OCI-LY3 (cell line): Measurements from ENCODE around the gene TUBA1C.

Experiments
- EZH2phosphoT487 ChIP-seq: fragments of 200-600 bp; shearing (Covaris generic); IDR thresholded peaks from 2 replicates; pipeline ENCODE4 v1.6.1; 2018; ENCODE audit warnings: antibody characterized with exemption, mixed run types, low read depth
- TF ChIP-seq, protein P1 (sequence below): fragments of 200-600, 300-600 bp; sonication (generic); IDR thresholded peaks from 2 replicates; pipeline ENCODE4 v1.5.1; 2014; ENCODE audit warnings: antibody characterized with exemption, low read length, low read depth

GRCh38 chr12:49223122-49223521 lies 41.8 kb upstream of the TUBA1C start:
- TF ChIP-seq, protein P1, sequence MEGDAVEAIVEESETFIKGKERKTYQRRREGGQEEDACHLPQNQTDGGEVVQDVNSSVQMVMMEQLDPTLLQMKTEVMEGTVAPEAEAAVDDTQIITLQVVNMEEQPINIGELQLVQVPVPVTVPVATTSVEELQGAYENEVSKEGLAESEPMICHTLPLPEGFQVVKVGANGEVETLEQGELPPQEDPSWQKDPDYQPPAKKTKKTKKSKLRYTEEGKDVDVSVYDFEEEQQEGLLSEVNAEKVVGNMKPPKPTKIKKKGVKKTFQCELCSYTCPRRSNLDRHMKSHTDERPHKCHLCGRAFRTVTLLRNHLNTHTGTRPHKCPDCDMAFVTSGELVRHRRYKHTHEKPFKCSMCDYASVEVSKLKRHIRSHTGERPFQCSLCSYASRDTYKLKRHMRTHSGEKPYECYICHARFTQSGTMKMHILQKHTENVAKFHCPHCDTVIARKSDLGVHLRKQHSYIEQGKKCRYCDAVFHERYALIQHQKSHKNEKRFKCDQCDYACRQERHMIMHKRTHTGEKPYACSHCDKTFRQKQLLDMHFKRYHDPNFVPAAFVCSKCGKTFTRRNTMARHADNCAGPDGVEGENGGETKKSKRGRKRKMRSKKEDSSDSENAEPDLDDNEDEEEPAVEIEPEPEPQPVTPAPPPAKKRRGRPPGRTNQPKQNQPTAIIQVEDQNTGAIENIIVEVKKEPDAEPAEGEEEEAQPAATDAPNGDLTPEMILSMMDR = no peak
- no peak for TF ChIP-seq EZH2phosphoT487
